Measurements from ENCODE around the gene ARL4A.

ARL4A gene

GRCh38 chr7:12726908-12727307, 39.5 kb downstream of the ARL4A start:
- DNase-seq (ENCODE audit: low read depth): no peak

- DNase-seq (ENCODE audit: low read depth): no peak
Measured at GRCh38 chr7:12727455-12728191, 40.2 kb downstream of the ARL4A start.

GRCh38 chr7:12728192-12728538, 40.7 kb downstream of the ARL4A start:
- DNase-seq (ENCODE audit: low read depth): no peak

- no peak for DNase-seq (ENCODE audit: low read depth)
Measured at GRCh38 chr7:12729112-12729511, 41.7 kb downstream of the ARL4A start.

GRCh38 chr7:12730523-12730922, 43.1 kb downstream of the ARL4A start:
- DNase-seq (ENCODE audit: low read depth): no peak

- no peak for DNase-seq (ENCODE audit: low read depth)
Measured at GRCh38 chr7:12731214-12731656, 43.8 kb downstream of the ARL4A start.

GRCh38 chr7:12731775-12732174, 44.3 kb downstream of the ARL4A start:
- DNase-seq (ENCODE audit: low read depth): no peak

- DNase-seq (ENCODE audit: low read depth): no peak
Measured at GRCh38 chr7:12732428-12732827, 45.0 kb downstream of the ARL4A start.

- no peak for DNase-seq (ENCODE audit: low read depth)
Measured at GRCh38 chr7:12735923-12736322, 48.5 kb downstream of the ARL4A start.

- DNase-seq (ENCODE audit: low read depth): no peak
Measured at GRCh38 chr7:12737373-12737772, 49.9 kb downstream of the ARL4A start.

- no peak for DNase-seq (ENCODE audit: low read depth)
Measured at GRCh38 chr7:12737836-12738235, 50.4 kb downstream of the ARL4A start.

GRCh38 chr7:12738665-12739064, 51.2 kb downstream of the ARL4A start:
- no peak for DNase-seq (ENCODE audit: low read depth)

Data from HS-27A (cell line).